Measurements from ENCODE around the gene STAT4.

STAT4 gene

GRCh38 chr2:191043438-191043837 is 107.4 kb downstream of the STAT4 start:
- no peak for DNase-seq (ENCODE audit: low spot score)

GRCh38 chr2:191041418-191042161 is 109.2 kb downstream of the STAT4 start:
- no peak for DNase-seq (ENCODE audit: low spot score)

DNA sequence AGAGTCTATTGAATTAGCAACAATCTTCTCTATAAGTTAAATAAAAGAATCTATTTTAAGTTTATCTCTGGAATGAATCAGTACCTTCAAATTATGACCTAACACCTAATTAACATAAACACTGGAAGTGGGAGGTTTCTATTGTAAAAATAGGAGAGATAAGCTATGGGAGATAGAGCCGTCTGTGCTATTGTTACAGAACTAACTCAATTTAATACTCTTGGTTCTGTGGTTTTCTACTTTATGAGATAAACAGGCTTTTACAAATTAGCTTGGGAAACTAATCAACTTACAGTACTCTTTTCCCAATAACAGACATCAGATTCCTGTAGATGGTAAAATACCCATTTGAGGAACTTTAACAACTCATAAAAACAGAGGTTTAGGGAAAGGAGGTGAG is 111.2 kb downstream of the STAT4 start:
- DNase-seq (ENCODE audit: low spot score), result no peak

- DNase-seq (ENCODE audit: low spot score), result no peak
These were observed 112.1 kb downstream of the STAT4 start for GRCh38 chr2:191038741-191039140.

DNA sequence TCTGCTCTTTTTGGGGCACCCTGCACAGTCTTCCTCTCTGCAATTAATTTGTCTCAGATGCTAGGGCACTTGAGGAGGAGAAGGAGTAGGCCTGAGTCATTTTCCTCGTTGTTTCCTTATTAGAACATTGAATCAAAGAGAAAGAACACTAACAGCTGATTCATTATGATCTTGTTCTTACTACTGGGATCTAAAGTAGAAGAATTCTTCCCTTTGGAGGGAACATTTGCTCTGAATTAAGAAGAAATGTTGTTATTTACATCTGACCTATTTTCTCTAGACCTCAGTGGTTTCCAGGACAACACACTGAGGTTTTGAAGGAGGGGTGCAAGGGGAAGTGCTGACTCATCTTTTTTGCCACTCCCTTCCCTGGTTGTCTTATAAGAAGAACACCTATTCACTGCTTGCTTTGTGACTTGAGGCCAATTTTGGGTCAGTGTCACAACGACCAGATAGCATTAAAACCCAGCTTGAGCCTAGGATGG is 112.5 kb downstream of the STAT4 start:
- DNase-seq (ENCODE audit: low spot score), result no peak

DNA sequence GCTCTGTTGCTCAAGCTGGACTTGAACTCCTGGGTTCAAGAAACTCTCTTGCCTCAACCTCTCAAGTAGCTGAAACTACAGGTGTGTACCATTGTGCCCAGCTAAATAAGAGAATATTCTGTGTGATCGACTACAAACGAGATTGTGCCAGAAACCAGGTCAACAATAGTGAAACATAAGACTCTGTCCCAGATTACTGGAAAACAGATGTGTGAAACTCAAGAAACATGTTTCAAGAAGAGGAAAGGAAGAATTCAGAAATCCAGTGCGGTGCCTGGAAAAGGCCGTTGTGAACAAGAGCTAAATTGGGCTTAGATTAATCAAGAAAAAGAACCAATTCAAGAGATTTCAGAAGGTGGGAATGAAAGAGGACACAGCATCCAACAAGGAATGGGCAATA is 113.4 kb downstream of the STAT4 start:
- DNase-seq (ENCODE audit: low spot score), result no peak

GRCh38 chr2:191036363-191036762 is 114.4 kb downstream of the STAT4 start:
- DNase-seq (ENCODE audit: low spot score), result no peak

- no peak for DNase-seq (ENCODE audit: low spot score)
These were observed 118.0 kb downstream of the STAT4 start for GRCh38 chr2:191032588-191033429.

- DNase-seq (ENCODE audit: low spot score), result no peak
These were observed 119.5 kb downstream of the STAT4 start for GRCh38 chr2:191031256-191031655.

DNA sequence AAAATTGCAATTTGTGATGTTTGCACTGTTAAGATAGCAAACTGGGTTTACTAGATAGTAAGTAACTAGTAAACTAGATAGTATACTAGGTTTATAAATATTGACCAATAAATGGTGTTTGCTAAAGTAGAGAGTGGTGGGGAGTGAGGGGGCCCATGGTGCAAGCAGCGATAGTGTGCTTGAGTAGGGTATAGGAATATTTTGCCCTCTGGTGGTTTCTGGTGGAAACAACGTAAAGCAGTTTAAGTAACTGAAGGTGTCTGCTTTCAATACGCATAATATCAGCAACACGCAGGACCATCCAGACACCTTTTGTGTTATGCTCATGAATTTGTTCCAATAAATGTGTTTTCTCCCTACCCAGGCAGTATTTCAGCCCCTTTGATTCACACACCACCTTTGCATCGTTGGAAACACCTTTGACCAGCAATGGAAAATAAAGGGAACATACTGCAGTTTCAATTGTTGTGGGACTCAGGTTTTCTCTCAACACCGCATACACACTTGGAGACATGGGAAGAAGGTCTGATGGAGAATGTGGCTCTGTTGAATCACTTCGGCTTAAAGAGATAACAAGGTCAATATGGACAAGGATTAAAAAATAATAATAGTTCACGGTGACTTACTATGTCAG is 120.2 kb downstream of the STAT4 start:
- peak; percentile 43 for DNase-seq (ENCODE audit: low spot score)

GRCh38 chr2:191029280-191029950 is 121.4 kb downstream of the STAT4 start:
- DNase-seq (ENCODE audit: low spot score), result no peak

- no peak for DNase-seq (ENCODE audit: low spot score)
These were observed 124.4 kb downstream of the STAT4 start for GRCh38 chr2:191026377-191026776.

DNA sequence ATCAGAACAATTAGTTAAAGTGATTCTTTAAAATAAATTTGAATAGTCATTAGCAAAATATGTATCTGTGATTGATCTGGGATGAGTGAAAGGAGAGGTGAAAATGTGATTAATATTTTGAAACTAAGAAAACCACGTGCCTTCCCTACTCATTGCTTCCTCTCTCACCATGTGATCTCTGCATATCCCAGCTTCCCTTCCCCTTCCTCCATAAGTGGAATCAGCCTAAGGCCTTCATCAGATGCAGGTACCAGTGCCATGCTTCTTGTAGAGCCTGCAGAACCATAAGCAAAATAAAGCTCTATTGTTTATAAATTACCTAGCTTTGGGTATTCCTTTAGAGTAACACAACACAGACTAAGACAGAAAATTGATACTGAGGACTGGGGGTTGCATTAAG is 125.7 kb downstream of the STAT4 start:
- no peak for DNase-seq (ENCODE audit: low spot score)

DNA sequence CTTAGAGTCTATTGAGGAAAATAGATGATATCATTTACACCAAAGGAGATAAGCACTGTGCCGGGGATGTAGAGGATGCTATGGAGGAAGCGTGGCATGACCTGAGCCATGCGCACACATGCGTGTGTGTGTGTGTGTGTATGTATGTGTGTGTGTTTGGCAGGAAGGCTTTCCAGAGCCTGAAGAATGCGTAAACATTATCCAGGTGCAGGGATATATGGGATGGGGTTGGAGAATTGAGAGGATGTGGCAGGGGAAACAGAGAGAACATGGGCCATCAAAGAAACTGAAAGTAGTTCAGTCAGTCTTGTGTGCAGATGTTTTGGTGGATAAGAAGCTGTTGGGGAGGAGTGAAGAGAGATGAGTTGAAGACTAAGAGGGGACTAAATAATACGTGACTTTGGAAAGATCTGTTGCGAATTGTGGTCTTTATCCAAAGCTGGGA is 127.5 kb downstream of the STAT4 start:
- DNase-seq (ENCODE audit: low spot score), result no peak

DNA sequence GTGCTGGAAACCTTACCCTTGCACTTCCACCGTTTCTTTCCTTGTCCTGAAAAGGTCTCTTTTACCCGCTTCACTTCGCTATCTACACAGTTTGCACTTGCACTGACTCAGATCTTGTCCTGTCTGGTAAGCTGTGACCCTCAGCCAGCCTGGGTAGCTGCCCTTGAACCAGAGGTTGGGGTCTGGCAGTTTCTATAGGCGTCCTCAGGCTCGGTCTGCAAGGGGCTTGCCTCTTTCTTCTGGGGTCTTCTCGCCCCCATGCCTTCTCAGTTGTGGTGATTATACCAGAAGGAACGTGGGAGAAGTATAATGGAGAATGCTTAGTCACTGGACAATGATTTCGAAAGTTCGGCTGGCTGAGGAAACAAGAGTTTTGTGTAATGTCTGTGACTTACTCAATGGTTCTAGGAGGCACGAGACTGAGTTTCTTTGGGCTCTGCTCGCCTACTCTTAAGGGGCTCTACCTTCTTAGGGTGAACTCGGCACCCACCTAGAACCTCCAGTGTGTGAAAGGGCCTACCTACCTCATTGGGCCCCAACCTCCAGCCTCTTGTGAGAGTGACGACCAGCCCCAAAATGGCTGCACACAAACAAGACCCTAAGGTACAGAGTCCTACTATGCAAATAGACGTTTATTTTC is 129.9 kb downstream of the STAT4 start:
- DNase-seq (ENCODE audit: low spot score), result peak; percentile 29

- peak; percentile 96 for DNase-seq (ENCODE audit: low spot score)
These were observed 130.5 kb downstream of the STAT4 start for GRCh38 chr2:191020221-191020741.

DNA sequence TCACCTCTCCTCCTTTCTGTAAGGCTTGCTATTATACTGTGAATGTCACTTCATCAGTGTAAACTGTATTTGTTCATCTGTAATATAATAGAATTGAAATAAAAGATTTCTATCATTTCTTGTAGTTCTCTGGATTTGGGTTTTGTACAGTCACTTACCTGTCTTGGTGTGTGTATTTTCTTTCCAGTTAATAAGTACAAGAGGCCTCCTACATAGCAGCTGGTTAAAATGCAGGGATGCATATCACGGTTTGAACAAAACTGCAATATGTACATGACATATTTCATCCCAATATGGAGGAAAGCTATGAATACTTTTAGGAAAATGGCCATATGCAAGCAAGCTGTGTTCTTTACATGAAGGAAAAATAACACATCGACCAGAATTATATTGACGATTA is 131.4 kb downstream of the STAT4 start:
- no peak for DNase-seq (ENCODE audit: low spot score)

DNA sequence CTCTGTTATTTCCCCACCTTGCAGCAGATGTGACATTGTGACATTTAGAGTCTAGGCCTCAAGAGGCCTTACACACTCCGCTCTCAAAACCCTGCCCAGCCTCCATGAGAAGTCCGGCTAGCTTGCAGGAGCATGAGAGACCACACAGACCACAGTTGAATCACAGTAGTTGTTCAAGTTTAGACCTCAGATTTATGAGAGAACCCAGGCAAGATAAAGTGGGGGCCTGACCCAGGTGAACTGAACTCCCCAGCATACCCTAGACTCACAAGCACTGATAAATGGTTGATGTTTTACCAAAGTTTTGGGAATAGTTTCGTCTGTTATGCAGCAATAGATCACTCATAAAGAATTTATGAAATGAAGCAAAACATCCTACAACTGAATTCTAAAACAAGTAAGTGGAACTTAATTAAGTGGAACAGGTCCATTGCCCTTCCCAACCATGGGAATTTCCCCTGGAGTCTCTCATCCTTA is 132.1 kb downstream of the STAT4 start:
- no peak for DNase-seq (ENCODE audit: low spot score)

- no peak for DNase-seq (ENCODE audit: low spot score)
These were observed 132.7 kb downstream of the STAT4 start for GRCh38 chr2:191018048-191018447.

DNA sequence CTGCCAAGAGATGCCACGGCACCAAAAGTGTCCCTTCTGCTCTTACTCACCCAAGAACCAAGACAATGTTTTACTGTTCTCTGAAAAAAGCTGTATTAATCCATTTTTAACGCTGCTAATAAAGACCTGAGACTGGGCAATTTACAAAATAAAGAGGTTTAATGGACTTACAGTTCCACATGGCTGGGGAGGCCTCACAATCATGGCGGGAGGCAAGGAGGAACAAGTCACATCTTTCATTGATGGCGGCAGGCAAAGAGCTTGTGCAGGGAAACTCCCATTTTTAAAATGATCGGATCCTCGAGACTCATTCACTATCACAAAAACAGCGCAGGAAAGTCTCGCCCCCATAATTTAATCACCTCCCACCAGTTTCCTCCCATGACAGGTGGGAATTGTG is 135.0 kb downstream of the STAT4 start:
- DNase-seq (ENCODE audit: low spot score), result no peak

DNA sequence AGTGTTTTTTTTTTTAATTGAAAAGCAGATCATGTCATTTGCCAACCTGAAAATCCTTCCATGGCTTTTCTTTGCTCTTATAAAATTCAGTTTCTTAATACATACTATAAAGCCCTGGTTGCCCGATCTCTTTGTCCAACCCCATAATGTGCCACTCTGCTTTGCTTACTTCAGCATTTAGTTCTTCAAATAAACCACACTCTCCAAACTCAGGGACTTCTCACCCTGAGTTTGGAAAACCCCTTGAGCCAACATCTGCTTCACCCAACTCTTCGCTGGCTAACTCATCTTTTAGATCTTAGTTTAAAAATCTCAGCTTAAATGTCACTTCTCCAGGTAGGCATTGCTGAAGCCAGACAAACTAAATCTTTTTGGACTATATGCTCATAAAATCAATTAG is 135.6 kb downstream of the STAT4 start:
- DNase-seq (ENCODE audit: low spot score), result no peak

Data from globus pallidus (tissue), 1 donor.